HUES48 (cell line): ENCODE results near the gene EYA4.

Source experiments
- H3K27ac ChIP-seq: one replicate; pipeline ENCODE4 v1.7.0; 2013; ENCODE audit warnings: low read depth, low read length, inconsistent platforms
- H3K27me3 ChIP-seq: 2 replicates; pipeline ENCODE4 v1.6.1; 2013; ENCODE audit warnings: mild to moderate bottlenecking, low read length; ENCODE audit not compliant: control insufficient read depth, insufficient read depth
- H3K36me3 ChIP-seq: 2 replicates; pipeline ENCODE4 v1.6.1; 2013; ENCODE audit warnings: low read length; ENCODE audit not compliant: control insufficient read depth, insufficient read depth
- H3K4me1 ChIP-seq: 2 replicates; pipeline ENCODE4 v1.6.1; 2013; ENCODE audit warnings: mild to moderate bottlenecking, low read length; ENCODE audit not compliant: control insufficient read depth, insufficient read depth
- H3K4me3 ChIP-seq: 2 replicates; pipeline ENCODE4 v1.5.1; 2013; ENCODE audit warnings: mild to moderate bottlenecking, low read depth, low read length
- H3K9ac ChIP-seq: 2 replicates; pipeline ENCODE4 v1.6.1; 2013; ENCODE audit warnings: mild to moderate bottlenecking, low read depth, low read length, moderate library complexity
- H3K9me3 ChIP-seq: 2 replicates; pipeline ENCODE4 v1.6.1; 2013; ENCODE audit warnings: low read length; ENCODE audit not compliant: control insufficient read depth, insufficient read depth

EYA4 gene

DNA sequence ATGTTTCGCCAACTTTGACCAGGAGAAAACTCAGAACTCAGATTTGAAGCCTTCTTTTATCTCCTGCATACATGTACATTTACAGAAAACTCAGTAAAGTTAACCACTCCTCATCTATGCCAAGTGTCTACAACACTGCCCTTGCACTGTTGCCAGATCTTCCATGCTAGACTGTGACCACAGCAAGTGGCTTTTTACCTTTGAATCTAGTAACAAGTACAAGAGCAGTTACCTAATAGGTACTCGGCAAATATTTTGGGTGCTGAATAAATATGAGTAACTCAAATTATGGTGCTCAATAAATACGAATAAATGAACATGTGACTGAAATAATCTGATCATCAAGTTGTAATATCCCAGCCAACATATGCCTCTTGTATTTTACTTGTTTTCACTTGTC, 184.9 kb downstream of the EYA4 start:
- no peak overlapping the region for H3K27ac ChIP-seq
- no peak overlapping the region for H3K9ac ChIP-seq
- no peaks in the 10 kb centered on the region for H3K4me1 ChIP-seq
- no peaks in the 10 kb centered on the region for H3K9me3 ChIP-seq
- H3K36me3 ChIP-seq = no peaks in the 10 kb centered on the region
- no peaks in the 10 kb centered on the region for H3K27me3 ChIP-seq
- no peak overlapping the region for H3K4me3 ChIP-seq

DNA sequence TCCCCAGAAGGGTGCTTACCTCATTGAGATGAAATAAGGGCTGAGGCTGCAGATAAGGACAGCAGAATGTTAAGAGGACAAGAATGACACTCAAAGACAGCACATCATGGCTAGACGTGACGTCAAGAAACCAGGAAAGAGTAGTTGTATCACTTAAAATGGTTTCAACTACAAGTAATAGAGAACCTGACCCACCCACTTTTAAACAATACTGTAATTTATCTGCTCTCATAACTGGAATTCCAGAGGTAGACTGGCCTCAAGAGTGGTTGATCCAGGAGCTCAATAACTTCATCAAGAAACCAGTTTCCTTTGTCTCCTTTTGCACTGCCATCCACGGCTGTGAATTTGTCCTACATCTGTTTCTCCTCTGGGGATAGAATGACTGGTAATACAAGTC, 187.1 kb downstream of the EYA4 start:
- Histone ChIP-seq H3K4me3 (no peak overlapping the region), H3K9me3 (no peaks in the 10 kb centered on the region), H3K4me1 (peaks cover 17% of the 10 kb centered on the region), H3K9ac (no peak overlapping the region), H3K27me3 (no peaks in the 10 kb centered on the region), H3K36me3 (no peaks in the 10 kb centered on the region), H3K27ac (no peak overlapping the region)

DNA sequence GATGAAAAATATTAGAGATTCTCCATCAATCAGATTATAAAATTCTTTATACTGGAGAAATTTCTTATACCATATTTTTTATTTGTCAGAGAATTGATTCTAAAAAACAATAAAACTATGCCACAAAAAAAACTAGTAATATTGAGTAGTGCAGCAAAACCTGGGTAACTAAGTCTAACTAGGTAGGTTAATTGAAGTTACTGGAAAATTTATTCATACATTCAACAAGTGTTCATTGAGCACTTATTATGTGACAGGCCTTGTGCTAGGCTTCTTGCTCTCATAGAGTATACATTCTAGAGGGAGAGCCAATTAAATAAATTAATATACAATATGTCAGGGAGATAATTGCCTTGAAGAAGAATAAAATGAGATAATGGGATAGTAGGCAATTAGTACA, 189.4 kb downstream of the EYA4 start:
- Histone ChIP-seq H3K4me1 (peaks cover 17% of the 10 kb centered on the region), H3K9me3 (no peaks in the 10 kb centered on the region), H3K4me3 (no peak overlapping the region), H3K27me3 (no peaks in the 10 kb centered on the region), H3K36me3 (no peaks in the 10 kb centered on the region), H3K9ac (no peak overlapping the region), H3K27ac (no peak overlapping the region)

DNA sequence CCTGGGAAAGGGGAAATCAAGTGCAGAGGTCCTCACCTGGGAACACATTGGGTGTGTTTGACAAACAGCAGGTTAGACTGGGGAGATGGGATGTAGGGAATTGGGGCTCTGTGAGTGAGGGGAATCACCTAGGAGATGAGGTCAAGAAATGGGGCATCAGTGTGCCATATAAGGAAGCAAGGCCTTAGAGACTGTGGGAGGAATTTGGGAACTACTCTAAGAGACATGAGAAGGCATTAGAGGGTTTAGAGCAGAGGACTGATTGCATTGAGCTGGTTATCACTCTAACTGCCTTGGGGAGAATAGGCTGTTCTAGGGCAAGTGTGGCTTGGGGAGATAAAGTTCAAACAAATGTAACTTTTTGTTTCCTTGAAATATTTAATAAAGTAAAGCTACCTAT, 189.9 kb downstream of the EYA4 start:
- Histone ChIP-seq H3K27ac (no peak overlapping the region), H3K27me3 (no peaks in the 10 kb centered on the region), H3K4me1 (peaks cover 17% of the 10 kb centered on the region), H3K36me3 (no peaks in the 10 kb centered on the region), H3K9ac (no peak overlapping the region), H3K4me3 (no peak overlapping the region), H3K9me3 (no peaks in the 10 kb centered on the region)

DNA sequence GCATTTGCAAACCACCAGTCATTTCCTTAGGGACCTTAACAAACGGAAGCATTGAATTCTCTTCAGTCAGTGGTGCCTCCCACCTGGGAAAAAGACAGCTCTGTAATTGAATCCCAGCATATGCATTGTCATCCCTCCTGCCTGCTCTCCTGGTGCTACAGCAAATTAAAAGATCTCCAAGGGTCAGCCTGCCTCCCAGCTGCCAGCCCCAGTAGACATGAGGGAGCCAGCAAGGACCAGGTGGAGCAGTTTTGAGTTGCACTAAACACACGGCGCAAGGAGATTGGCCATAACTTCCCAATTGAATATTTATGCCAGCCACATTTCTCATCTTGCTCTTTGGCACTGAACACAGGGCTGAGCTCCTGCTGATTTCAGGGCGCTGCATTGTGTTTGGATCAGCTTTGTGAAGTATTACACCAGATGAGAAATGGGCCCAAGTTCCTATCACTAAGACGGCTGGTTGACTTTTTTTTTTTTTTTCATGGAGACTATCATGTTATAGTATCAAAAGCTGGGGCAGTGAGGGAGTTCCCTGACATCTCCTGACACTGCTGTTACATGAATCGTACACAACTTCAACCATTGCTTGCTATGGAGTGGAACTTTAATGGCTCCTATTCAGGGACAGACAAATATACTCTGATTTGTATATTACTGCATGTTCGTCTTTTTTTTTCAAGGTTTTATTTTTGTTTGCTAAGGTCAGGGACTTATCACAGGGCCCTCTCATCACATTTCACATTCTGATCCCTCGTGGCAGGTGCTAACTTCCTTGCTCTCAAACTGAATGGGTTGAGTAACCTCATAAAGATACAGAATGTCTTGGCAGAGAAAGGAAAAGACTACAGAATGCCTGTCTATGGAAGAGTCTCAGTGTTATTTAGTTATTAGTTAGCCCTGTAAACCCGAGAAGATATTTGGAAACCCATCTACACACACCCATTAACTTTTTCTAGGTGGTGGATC, 191.1 kb downstream of the EYA4 start:
- H3K9me3 ChIP-seq = no peaks in the 10 kb centered on the region
- H3K27ac ChIP-seq = peak overlapping the region; percentile 13
- no peak overlapping the region for H3K4me3 ChIP-seq
- no peak overlapping the region for H3K9ac ChIP-seq
- H3K4me1 ChIP-seq = peaks cover 17% of the 10 kb centered on the region
- H3K27me3 ChIP-seq = no peaks in the 10 kb centered on the region
- no peaks in the 10 kb centered on the region for H3K36me3 ChIP-seq

DNA sequence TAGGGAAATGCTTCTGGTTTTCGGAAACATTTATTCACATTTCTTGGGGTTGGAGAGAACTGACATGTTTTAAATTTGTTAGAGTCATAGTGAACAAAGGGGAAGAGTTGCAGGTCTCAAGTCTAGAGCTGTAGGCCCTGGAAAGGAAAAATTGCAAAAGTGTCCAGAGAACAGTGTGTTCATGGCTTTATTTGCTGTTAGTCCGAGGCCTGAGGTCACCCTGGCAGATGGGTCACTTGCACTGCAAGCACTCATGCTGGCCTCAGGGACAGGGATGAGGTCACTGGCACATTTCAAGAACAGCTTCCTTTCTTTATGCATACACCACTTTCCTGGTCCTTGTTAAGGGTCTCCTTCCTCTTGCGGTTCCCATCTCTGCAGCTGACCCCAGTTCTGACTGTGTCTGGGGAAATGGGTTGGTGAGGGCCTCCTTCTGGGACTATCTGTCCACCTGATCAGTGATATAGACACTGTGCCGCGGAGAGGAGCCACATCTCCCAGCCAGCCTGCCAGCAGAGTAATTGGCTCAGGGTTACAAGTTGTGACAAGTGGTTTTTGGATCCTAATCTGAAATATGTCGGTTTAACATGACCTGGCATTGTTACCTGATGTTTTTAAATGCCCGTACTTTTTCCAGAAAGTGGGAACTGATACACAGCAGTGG, 194.0 kb downstream of the EYA4 start:
- no peak overlapping the region for H3K4me3 ChIP-seq
- H3K9ac ChIP-seq = no peak overlapping the region
- no peaks in the 10 kb centered on the region for H3K36me3 ChIP-seq
- no peaks in the 10 kb centered on the region for H3K27me3 ChIP-seq
- H3K27ac ChIP-seq = no peak overlapping the region
- no peaks in the 10 kb centered on the region for H3K9me3 ChIP-seq
- H3K4me1 ChIP-seq = peaks cover 17% of the 10 kb centered on the region

DNA sequence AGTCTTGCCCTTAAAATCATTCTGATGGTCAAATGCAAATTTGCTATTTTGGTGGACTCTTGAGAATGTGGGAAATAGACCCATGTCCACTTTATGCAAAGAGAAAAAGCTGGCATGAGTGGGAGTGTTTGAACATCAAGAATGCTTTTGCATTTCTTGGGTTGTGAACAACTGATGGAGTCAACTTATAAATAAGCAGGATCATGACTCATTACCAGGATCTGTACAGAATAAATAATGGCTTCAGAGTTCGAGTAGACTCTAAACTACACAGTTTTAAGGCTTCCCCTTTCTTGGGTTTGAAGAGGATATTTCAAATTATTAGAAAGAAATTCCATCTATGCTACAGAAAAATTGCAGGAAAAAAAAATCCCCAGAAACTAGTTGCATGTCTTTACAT, 195.5 kb downstream of the EYA4 start:
- no peaks in the 10 kb centered on the region for H3K27me3 ChIP-seq
- peaks cover 12% of the 10 kb centered on the region for H3K4me1 ChIP-seq
- no peak overlapping the region for H3K27ac ChIP-seq
- H3K9ac ChIP-seq = no peak overlapping the region
- no peaks in the 10 kb centered on the region for H3K9me3 ChIP-seq
- H3K4me3 ChIP-seq = no peak overlapping the region
- no peaks in the 10 kb centered on the region for H3K36me3 ChIP-seq

DNA sequence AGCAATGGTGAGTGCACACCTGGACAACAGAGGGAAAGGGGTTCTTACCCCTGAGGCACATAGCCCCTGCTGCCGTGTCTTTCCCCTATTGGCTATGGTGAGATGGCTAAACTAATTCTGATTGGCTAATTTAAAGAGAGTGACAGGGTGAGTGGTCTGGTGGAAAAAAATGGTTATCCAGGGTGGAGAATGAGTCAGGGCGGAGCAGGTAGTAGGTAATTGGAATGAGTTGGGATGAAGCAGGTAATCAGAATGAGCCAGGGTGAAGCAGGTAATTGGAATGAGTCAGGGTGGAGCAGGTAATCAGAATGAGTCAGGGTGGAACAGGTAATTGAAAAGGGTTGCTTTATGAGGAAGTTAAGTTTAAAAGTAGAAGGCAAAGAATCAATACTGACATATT, 200.3 kb downstream of the EYA4 start:
- Histone ChIP-seq H3K9me3 (no peaks in the 10 kb centered on the region), H3K36me3 (no peaks in the 10 kb centered on the region), H3K4me1 (no peaks in the 10 kb centered on the region), H3K9ac (no peak overlapping the region), H3K27me3 (no peaks in the 10 kb centered on the region), H3K27ac (no peak overlapping the region), H3K4me3 (no peak overlapping the region)

DNA sequence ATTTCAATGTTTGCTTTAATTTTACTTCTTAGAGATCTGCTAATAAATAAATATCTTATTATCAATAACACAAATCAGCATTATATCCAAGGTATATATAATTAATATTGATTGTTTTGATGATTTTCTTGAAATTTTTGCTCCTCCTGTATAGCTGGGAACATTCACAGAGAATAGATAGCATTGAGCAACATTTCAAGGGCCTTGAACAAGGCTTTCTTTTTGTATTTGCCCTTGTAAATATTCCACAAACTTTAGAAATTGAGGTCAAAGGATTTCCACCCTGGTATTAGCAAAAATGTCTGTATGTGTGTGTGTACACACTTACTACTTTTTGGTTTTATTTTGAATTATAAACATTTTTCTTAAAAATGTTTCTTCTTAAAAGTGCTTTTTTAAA, 205.6 kb downstream of the EYA4 start:
- Histone ChIP-seq H3K9ac (no peak overlapping the region), H3K36me3 (no peaks in the 10 kb centered on the region)

DNA sequence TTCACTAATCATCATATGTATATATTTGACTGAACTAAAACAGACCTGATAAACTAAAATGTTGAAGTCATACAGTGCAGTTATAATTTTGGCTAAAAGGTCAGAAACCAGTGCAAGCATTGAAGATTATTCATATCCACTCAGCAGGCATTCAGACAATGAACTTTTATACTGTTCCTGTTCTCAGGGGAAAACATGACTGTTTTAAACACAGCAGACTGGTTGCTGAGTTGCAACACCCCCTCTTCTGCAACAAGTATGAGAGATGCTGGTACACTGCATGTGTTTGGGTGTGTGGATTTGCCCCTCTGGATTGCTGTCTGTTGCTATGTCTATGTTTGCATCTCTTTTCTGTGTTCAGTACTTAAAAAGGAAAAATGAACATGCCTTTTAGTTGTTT, 206.8 kb downstream of the EYA4 start:
- no peaks in the 10 kb centered on the region for H3K4me1 ChIP-seq
- H3K36me3 ChIP-seq = no peaks in the 10 kb centered on the region
- H3K4me3 ChIP-seq = no peak overlapping the region
- no peaks in the 10 kb centered on the region for H3K27me3 ChIP-seq
- H3K27ac ChIP-seq = no peak overlapping the region
- no peaks in the 10 kb centered on the region for H3K9me3 ChIP-seq
- H3K9ac ChIP-seq = no peak overlapping the region

More for the DNA sequence above, 205.6 kb downstream of the EYA4 start:
- Histone ChIP-seq H3K4me3 (no peak overlapping the region), H3K4me1 (no peaks in the 10 kb centered on the region), H3K27me3 (no peaks in the 10 kb centered on the region), H3K9me3 (no peaks in the 10 kb centered on the region), H3K27ac (no peak overlapping the region)

DNA sequence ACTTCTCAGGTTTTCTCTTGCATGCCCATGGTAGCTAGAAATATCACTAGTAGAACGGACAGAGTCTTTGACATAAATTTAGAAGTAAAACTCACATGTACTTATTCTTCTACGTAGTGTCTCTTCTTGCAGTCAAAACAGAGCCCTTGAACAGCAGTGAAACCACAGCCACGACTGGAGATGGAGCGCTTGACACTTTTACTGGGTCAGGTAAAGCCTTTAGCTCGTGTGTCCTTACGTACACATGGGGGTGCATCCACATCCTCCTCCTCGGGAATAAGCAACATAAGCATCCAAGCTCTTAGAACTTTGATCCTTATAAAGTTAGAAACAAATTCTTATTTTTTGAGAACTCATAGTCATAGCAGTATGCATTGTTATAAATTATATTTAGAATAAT, 215.3 kb downstream of the EYA4 start:
- Histone ChIP-seq H3K27ac (peak overlapping the region; percentile 26), H3K4me3 (no peak overlapping the region), H3K27me3 (no peaks in the 10 kb centered on the region), H3K36me3 (no peaks in the 10 kb centered on the region), H3K4me1 (peaks cover 20% of the 10 kb centered on the region; the same call in 1 of the 2 replicates), H3K9me3 (no peaks in the 10 kb centered on the region), H3K9ac (no peak overlapping the region)
